ENCODE measurements around the gene MALL.

GRCh38 chr2:110097506-110098220 is 18.0 kb downstream of the MALL start:
- TF ChIP-seq POLR2A (IDR thresholded peaks at IDR 0.05) = no peak
- TF ChIP-seq, protein P1, sequence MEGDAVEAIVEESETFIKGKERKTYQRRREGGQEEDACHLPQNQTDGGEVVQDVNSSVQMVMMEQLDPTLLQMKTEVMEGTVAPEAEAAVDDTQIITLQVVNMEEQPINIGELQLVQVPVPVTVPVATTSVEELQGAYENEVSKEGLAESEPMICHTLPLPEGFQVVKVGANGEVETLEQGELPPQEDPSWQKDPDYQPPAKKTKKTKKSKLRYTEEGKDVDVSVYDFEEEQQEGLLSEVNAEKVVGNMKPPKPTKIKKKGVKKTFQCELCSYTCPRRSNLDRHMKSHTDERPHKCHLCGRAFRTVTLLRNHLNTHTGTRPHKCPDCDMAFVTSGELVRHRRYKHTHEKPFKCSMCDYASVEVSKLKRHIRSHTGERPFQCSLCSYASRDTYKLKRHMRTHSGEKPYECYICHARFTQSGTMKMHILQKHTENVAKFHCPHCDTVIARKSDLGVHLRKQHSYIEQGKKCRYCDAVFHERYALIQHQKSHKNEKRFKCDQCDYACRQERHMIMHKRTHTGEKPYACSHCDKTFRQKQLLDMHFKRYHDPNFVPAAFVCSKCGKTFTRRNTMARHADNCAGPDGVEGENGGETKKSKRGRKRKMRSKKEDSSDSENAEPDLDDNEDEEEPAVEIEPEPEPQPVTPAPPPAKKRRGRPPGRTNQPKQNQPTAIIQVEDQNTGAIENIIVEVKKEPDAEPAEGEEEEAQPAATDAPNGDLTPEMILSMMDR (IDR thresholded peaks at IDR 0.05) = no peak

Measured in lower leg skin (tissue), 3 donors.